ENCODE measurements around the gene RASA3. TPM values are rescaled to one million over a fixed set of nuclear protein-coding genes. Genes with fewer than 3 reads are reported as not detected.
"Not testable (repeated sequence)": the region's sequence is repeated elsewhere in the genome, so short reads cannot be mapped to it uniquely, and the experiment has no call there.

RASA3 gene
- total RNA-seq, 2 donors from 2014 or later = 6.3 to 12.0 TPM

DNA sequence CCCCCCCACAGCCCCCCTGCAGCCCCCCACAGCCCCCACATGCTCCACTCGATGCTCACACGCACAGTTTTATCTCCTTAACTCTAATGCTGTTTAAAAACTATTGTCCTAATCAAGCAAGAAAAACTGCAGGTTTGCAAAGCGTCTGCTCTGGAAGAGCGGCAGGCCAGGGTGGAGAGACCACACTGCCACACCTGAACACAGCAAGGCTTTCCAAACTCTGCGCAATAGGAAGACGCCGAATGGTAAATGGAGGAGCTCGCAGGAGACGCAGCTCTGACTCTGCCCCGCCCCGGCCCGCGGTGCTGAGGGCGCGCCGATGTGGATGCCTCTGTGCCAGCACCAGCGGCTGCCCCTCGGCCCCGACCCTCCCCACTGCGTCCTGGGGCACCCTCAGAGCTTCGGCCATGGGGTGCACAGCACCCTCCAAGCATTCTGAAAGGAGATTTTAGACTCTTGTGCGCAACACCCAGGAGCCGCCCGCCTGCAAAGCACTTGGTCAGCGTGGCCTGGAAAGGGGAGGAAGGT lies 32.4 kb downstream of the RASA3 start:
- Mint-ChIP-seq H3K4me1 (peaks cover 4% of the 10 kb centered on the region), H3K27me3 (ENCODE audit: insufficient read depth) (no peaks in the 10 kb centered on the region), H3K27ac (peak overlapping the region; percentile 79), H3K9me3 (peaks cover 7% of the 10 kb centered on the region), H3K36me3 (ENCODE audit: low read depth) (peaks cover 3% of the 10 kb centered on the region), H3K4me3 (no peak overlapping the region)
- Histone ChIP-seq H3K27ac (ENCODE audit: low read depth, low read length) (peak overlapping the region; percentile 73), H3K27me3 (ENCODE audit: control insufficient read depth, insufficient read depth, low read length, poor library complexity, severe bottlenecking) (no peaks in the 10 kb centered on the region), H3K4me3 (ENCODE audit: low read length) (no peak overlapping the region), H3K4me1 (ENCODE audit: control insufficient read depth, insufficient read depth, low read length) (no peaks in the 10 kb centered on the region), H3K9me3 (ENCODE audit: control insufficient read depth, low read length) (no peaks in the 10 kb centered on the region), H3K9ac (ENCODE audit: extremely low read depth, low read length, poor library complexity, severe bottlenecking) (no peak overlapping the region), H3K36me3 (ENCODE audit: control insufficient read depth, insufficient read depth, low read length) (no peaks in the 10 kb centered on the region)
- 67 to 76% methylated on average over 17 to 25 of the region's 25 CpGs for WGBS, 2 experiments (ENCODE audit: insufficient coverage in 1 of 2, insufficient read length in 1 of 2)
- TF ChIP-seq, protein P1, sequence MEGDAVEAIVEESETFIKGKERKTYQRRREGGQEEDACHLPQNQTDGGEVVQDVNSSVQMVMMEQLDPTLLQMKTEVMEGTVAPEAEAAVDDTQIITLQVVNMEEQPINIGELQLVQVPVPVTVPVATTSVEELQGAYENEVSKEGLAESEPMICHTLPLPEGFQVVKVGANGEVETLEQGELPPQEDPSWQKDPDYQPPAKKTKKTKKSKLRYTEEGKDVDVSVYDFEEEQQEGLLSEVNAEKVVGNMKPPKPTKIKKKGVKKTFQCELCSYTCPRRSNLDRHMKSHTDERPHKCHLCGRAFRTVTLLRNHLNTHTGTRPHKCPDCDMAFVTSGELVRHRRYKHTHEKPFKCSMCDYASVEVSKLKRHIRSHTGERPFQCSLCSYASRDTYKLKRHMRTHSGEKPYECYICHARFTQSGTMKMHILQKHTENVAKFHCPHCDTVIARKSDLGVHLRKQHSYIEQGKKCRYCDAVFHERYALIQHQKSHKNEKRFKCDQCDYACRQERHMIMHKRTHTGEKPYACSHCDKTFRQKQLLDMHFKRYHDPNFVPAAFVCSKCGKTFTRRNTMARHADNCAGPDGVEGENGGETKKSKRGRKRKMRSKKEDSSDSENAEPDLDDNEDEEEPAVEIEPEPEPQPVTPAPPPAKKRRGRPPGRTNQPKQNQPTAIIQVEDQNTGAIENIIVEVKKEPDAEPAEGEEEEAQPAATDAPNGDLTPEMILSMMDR (conservative IDR thresholded peaks at IDR 0.05) = no peak
- DNase-seq = peak; percentile 88

DNA sequence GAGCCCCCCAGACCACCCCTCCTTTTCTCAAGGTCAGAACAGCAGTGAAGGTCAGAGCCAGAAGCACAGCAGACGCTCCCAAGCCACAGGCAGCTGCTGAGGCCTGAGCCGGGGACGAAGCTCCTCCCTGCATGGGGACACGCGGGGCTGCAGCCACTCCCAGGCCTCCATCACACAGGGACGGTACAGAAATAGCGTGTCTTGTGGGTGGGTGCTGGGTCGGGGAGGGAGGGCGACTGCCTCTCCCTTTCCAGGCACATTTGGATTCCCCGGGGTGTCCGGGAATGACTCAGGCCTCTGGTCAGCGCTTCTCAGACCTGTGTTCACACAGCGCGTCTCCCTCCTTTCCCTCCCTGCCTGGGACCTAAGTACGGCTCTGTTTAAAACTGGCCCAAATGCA lies 33.2 kb downstream of the RASA3 start:
- Mint-ChIP-seq H3K4me1 (peaks cover 4% of the 10 kb centered on the region), H3K27me3 (ENCODE audit: insufficient read depth) (no peaks in the 10 kb centered on the region), H3K36me3 (ENCODE audit: low read depth) (peaks cover under 1% of the 10 kb centered on the region), H3K9me3 (peaks cover 4% of the 10 kb centered on the region), H3K4me3 (no peak overlapping the region), H3K27ac (no peak overlapping the region)
- TF ChIP-seq, protein P1 (conservative IDR thresholded peaks at IDR 0.05) = no peak
- no peaks in the 10 kb centered on the region for H3K4me1 ChIP-seq (ENCODE audit: control insufficient read depth, insufficient read depth, low read length)
- H3K36me3 ChIP-seq (ENCODE audit: control insufficient read depth, insufficient read depth, low read length) = no peaks in the 10 kb centered on the region
- H3K27ac ChIP-seq (ENCODE audit: low read depth, low read length) = peak overlapping the region; percentile 91
- peak; percentile 92 for DNase-seq
- no peak overlapping the region for H3K9ac ChIP-seq (ENCODE audit: extremely low read depth, low read length, poor library complexity, severe bottlenecking)
- no peak overlapping the region for H3K4me3 ChIP-seq (ENCODE audit: low read length)
- no peaks in the 10 kb centered on the region for H3K9me3 ChIP-seq (ENCODE audit: control insufficient read depth, low read length)
- no peaks in the 10 kb centered on the region for H3K27me3 ChIP-seq (ENCODE audit: control insufficient read depth, insufficient read depth, low read length, poor library complexity, severe bottlenecking)
- 79 to 80% methylated on average over 1 to 14 of the region's 15 CpGs for WGBS, 2 experiments (ENCODE audit: insufficient coverage in 1 of 2, insufficient read length in 1 of 2)

DNA sequence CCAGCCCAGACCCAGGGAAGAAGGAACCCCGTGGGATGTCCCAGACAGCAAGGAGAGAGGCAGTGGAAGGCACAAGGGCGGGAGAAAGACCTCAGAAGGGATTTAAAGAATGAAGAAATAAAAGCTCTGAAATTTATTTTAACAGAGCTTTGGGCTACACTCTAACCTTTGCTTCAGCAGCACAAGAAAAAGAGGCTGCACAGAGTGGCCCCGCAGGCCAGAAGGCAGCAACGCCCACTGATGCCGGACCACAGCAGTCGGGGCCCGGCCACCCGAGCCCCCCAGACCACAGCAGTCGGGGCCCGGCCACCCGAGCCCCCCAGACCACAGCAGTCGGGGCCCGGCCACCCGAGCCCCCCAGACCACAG lies 33.8 kb downstream of the RASA3 start:
- H3K9me3 ChIP-seq (ENCODE audit: control insufficient read depth, low read length); H3K36me3 Mint-ChIP-seq (ENCODE audit: low read depth); H3K4me1 ChIP-seq (ENCODE audit: control insufficient read depth, insufficient read depth, low read length); H3K4me3 ChIP-seq (ENCODE audit: low read length); H3K27me3 ChIP-seq (ENCODE audit: control insufficient read depth, insufficient read depth, low read length, poor library complexity, severe bottlenecking); H3K4me3 Mint-ChIP-seq; H3K4me1 Mint-ChIP-seq; H3K36me3 ChIP-seq (ENCODE audit: control insufficient read depth, insufficient read depth, low read length); H3K9ac ChIP-seq (ENCODE audit: extremely low read depth, low read length, poor library complexity, severe bottlenecking); H3K9me3 Mint-ChIP-seq; H3K27me3 Mint-ChIP-seq (ENCODE audit: insufficient read depth); DNase-seq: not testable (repeated sequence)
- peak overlapping the region; percentile 91 for H3K27ac ChIP-seq (ENCODE audit: low read depth, low read length)
- 80 to 94% methylated on average over 2 to 8 of the region's 14 CpGs for WGBS, 2 experiments (ENCODE audit: insufficient coverage in 1 of 2, insufficient read length in 1 of 2)
- H3K27ac Mint-ChIP-seq = peak overlapping the region; percentile 71
